GM18861 (cell line): ENCODE data around the gene NADK2.
A peak's percentile ranks its signal among the peaks of the same experiment; 100 is the strongest.
"Not testable (repeated sequence)": the region's sequence is repeated elsewhere in the genome, so short reads cannot be mapped to it uniquely, and the experiment has no call there.

Experiments used
- ATAC-seq: cut with Tn5 transposase; IDR thresholded peaks from one replicate; pipeline ENCODE4 v1.9.1; 2021; ENCODE audit not compliant: unreplicated experiment

NADK2 gene

GRCh38 chr5:36241631-36242533 lies at the start of gene NADK2:
NADK2 (minus strand) TSS chr5:36241925; CDS start chr5:36241798, 127 bp downstream.
- ATAC-seq: peak; percentile 91

- no peak for ATAC-seq
Observed at GRCh38 chr5:36285837-36286615, 44.3 kb upstream of the NADK2 start.

GRCh38 chr5:36283775-36284174 lies 42.0 kb upstream of the NADK2 start:
- not testable (repeated sequence) for ATAC-seq

GRCh38 chr5:36281626-36282025 lies 39.9 kb upstream of the NADK2 start:
- ATAC-seq: no peak

- ATAC-seq: no peak
Observed at GRCh38 chr5:36279054-36279698, 37.5 kb upstream of the NADK2 start.

- no peak for ATAC-seq
Observed at GRCh38 chr5:36277521-36278176, 35.9 kb upstream of the NADK2 start.

- no peak for ATAC-seq
Observed at GRCh38 chr5:36276864-36277263, 35.1 kb upstream of the NADK2 start.

GRCh38 chr5:36273809-36274526 lies 32.2 kb upstream of the NADK2 start:
- no peak for ATAC-seq

- no peak for ATAC-seq
Observed at GRCh38 chr5:36272136-36272690, 30.5 kb upstream of the NADK2 start.

- ATAC-seq: no peak
Observed at GRCh38 chr5:36270876-36271575, 29.3 kb upstream of the NADK2 start.

- ATAC-seq: no peak
Observed at GRCh38 chr5:36270175-36270574, 28.4 kb upstream of the NADK2 start.

- no peak for ATAC-seq
Observed at GRCh38 chr5:36269478-36269877, 27.8 kb upstream of the NADK2 start.

- no peak for ATAC-seq
Observed at GRCh38 chr5:36267905-36268304, 26.2 kb upstream of the NADK2 start.

GRCh38 chr5:36264202-36264760 lies 22.6 kb upstream of the NADK2 start:
- no peak for ATAC-seq

- ATAC-seq: no peak
Observed at GRCh38 chr5:36261186-36261585, 19.5 kb upstream of the NADK2 start.

GRCh38 chr5:36253575-36253974 lies 11.8 kb upstream of the NADK2 start:
- ATAC-seq: no peak

- no peak for ATAC-seq
Observed at GRCh38 chr5:36252722-36253365, 11.1 kb upstream of the NADK2 start.

GRCh38 chr5:36251218-36251617 lies 9.5 kb upstream of the NADK2 start:
- ATAC-seq: no peak

- ATAC-seq: no peak
Observed at GRCh38 chr5:36250427-36250826, 8.7 kb upstream of the NADK2 start.
